ENCODE measurements around the gene NTN5. TPM values are rescaled to one million over a fixed set of nuclear protein-coding genes. Genes with fewer than 3 reads are reported as not detected.
A peak's percentile ranks its signal among the peaks of the same experiment; 100 is the strongest.
"Not testable (repeated sequence)": the region's sequence is repeated elsewhere in the genome, so short reads cannot be mapped to it uniquely, and the experiment has no call there.

The NTN5 gene
- polyA plus RNA-seq (ENCODE audit: insufficient read length in 3 of 3): under 1 TPM; 0.47 to 0.96 (median 0.94) TPM

GRCh38 chr19:48672994-48673393 is at the start of gene NTN5:
TSS of gene NTN5 (minus strand) at chr19:48673017. CDS start at chr19:48670986, 2,031 bp downstream.
- no peak for DNase-seq (ENCODE audit: low read depth in 3 of 3, low spot score in 2 of 3)

- DNase-seq (ENCODE audit: low read depth in 3 of 3, low spot score in 2 of 3): no peak
Measured at GRCh38 chr19:48722196-48722708, 49.4 kb upstream of the NTN5 start.

- peak; percentile 98 to 99 (median 99) for DNase-seq (ENCODE audit: low read depth in 3 of 3, low spot score in 2 of 3)
Measured at GRCh38 chr19:48720613-48721296, 47.9 kb upstream of the NTN5 start.

GRCh38 chr19:48720251-48720612 is 47.4 kb upstream of the NTN5 start:
- no peak for DNase-seq (ENCODE audit: low read depth in 3 of 3, low spot score in 2 of 3)

- no peak for DNase-seq (ENCODE audit: low read depth in 3 of 3, low spot score in 2 of 3)
Measured at GRCh38 chr19:48719263-48720171, 46.7 kb upstream of the NTN5 start, which contains the start of gene MAMSTR. TSS of gene MAMSTR (minus strand) at chr19:48719725. CDS start at chr19:48719031, 694 bp downstream.

- DNase-seq (ENCODE audit: low read depth in 3 of 3, low spot score in 2 of 3): no peak
Measured at GRCh38 chr19:48718711-48719231, 46.0 kb upstream of the NTN5 start.

GRCh38 chr19:48718106-48718505 is 45.3 kb upstream of the NTN5 start:
- DNase-seq (ENCODE audit: low read depth in 3 of 3, low spot score in 2 of 3): not testable (repeated sequence)

GRCh38 chr19:48716562-48717291 is 43.9 kb upstream of the NTN5 start:
- DNase-seq (ENCODE audit: low read depth in 3 of 3, low spot score in 2 of 3): no peak

GRCh38 chr19:48715681-48716171 is 42.9 kb upstream of the NTN5 start:
- DNase-seq (ENCODE audit: low read depth in 3 of 3, low spot score in 2 of 3): no peak

- no peak for DNase-seq (ENCODE audit: low read depth in 3 of 3, low spot score in 2 of 3)
Measured at GRCh38 chr19:48714759-48715675, 42.2 kb upstream of the NTN5 start.

GRCh38 chr19:48713864-48714755 is 41.3 kb upstream of the NTN5 start:
- peak; percentile 96 to 99 (median 99) for DNase-seq (ENCODE audit: low read depth in 3 of 3, low spot score in 2 of 3)

- no peak for DNase-seq (ENCODE audit: low read depth in 3 of 3, low spot score in 2 of 3)
Measured at GRCh38 chr19:48713041-48713863, 40.4 kb upstream of the NTN5 start.

- DNase-seq (ENCODE audit: low read depth in 3 of 3, low spot score in 2 of 3): no peak
Measured at GRCh38 chr19:48711106-48711662, 38.4 kb upstream of the NTN5 start.

GRCh38 chr19:48708471-48708870 is 35.7 kb upstream of the NTN5 start:
- DNase-seq (ENCODE audit: low read depth in 3 of 3, low spot score in 2 of 3): no peak

- no peak for DNase-seq (ENCODE audit: low read depth in 3 of 3, low spot score in 2 of 3)
Measured at GRCh38 chr19:48705431-48705830, 32.6 kb upstream of the NTN5 start.

- DNase-seq (ENCODE audit: low read depth in 3 of 3, low spot score in 2 of 3): no peak
Measured at GRCh38 chr19:48703316-48703715, 30.5 kb upstream of the NTN5 start.

GRCh38 chr19:48702701-48703100 is 29.9 kb upstream of the NTN5 start:
- DNase-seq (ENCODE audit: low read depth in 3 of 3, low spot score in 2 of 3): no peak

Data from right renal cortex interstitium (tissue), 3 donors.